H1 (cell line): ENCODE data around the gene GOLGA1. TPM values are rescaled to one million over a fixed set of nuclear protein-coding genes. Genes with fewer than 3 reads are reported as not detected.

Experiments used
- CTCF ChIA-PET: fragments of 300-600 bp; sonication (Branson Sonifier 250); formaldehyde crosslinking; loops from one replicate; lab custom pipeline; 2021; ENCODE audit not compliant: partially characterized antibody; lab: Charles Lee
- POLR2A ChIA-PET: fragments of 300-600 bp; sonication (Branson Sonifier 250); formaldehyde crosslinking; loops from one replicate; lab custom pipeline; 2021; ENCODE audit warnings: inconsistent platforms; ENCODE audit not compliant: partially characterized antibody; lab: Charles Lee
- DNase-seq, 2 experiments: peaks; one replicate each; pipeline versions ENCODE4 v3.0.0 to v3.0.0-alpha.2; 2010 to 2022; ENCODE audit warnings: low spot score in 2 of 2, low read depth in 1 of 2, mixed read lengths in 1 of 2
- FAIRE-seq: peaks from 2 replicates; lab custom pipeline; 2011; peaks lifted over from hg19 to GRCh38; lab: Jason Lieb, UNC
- H2AFZ ChIP-seq: 2 replicates; pipeline ENCODE4 v1.8.1; 2012; ENCODE audit warnings: low read length, inconsistent platforms
- H2AK5ac ChIP-seq: 2 replicates; pipeline ENCODE4 v1.6.1; 2013; ENCODE audit warnings: low read depth, low read length
- H2BK120ac ChIP-seq: replicated peaks from 2 replicates; pipeline ENCODE3; 2013; ENCODE audit warnings: low read depth, low read length, inconsistent platforms
- H2BK12ac ChIP-seq: 2 replicates; pipeline ENCODE4 v1.6.1; 2013; ENCODE audit warnings: low read depth, low read length
- H2BK15ac ChIP-seq: 2 replicates; pipeline ENCODE4 v1.6.1; 2013; ENCODE audit warnings: low read length
- H2BK20ac ChIP-seq: 2 replicates; pipeline ENCODE4 v1.6.1; 2013; ENCODE audit warnings: low read length
- H2BK5ac ChIP-seq: 2 replicates; pipeline ENCODE4 v1.6.1; 2013; ENCODE audit warnings: low read depth, low read length
- H3K14ac ChIP-seq: 2 replicates; pipeline ENCODE4 v1.6.1; 2013; ENCODE audit warnings: inconsistent platforms; ENCODE audit not compliant: insufficient read length
- H3K18ac ChIP-seq: 2 replicates; pipeline ENCODE4 v1.6.1; 2013; ENCODE audit warnings: low read length; ENCODE audit errors: extremely low read depth
- H3K23ac ChIP-seq: 2 replicates; pipeline ENCODE4 v1.6.1; 2013; ENCODE audit warnings: inconsistent platforms; ENCODE audit not compliant: insufficient read length
- H3K23me2 ChIP-seq: 2 replicates; pipeline ENCODE4 v1.6.1; 2013; ENCODE audit warnings: low read depth, low read length
- H3K27ac ChIP-seq: 2 replicates; pipeline ENCODE4 v1.6.1; 2011; ENCODE audit warnings: low read depth, low read length, inconsistent platforms
- H3K27me3 ChIP-seq, 4 experiments: replicated peaks in 1 of 4; 1 replicate in 1 of 4; 2 replicates in 3 of 4; pipeline versions ENCODE4 v1.6.1 to v1.8.1; 2011 to 2013; ENCODE audit warnings: low read length in 3 of 4, mild to moderate bottlenecking in 3 of 4, inconsistent platforms in 2 of 4, mixed read lengths in 2 of 4, moderate library complexity in 1 of 4; ENCODE audit not compliant: control insufficient read depth in 3 of 4, insufficient read depth in 3 of 4; ENCODE audit errors: extremely low read depth in 1 of 4
- H3K36me3 ChIP-seq, 4 experiments: 2 replicates each; pipeline versions ENCODE4 v1.6.1 to v1.8.1; 2011 to 2013; ENCODE audit warnings: mild to moderate bottlenecking in 4 of 4, low read length in 3 of 4, moderate library complexity in 2 of 4, control low read depth in 1 of 4, inconsistent platforms in 1 of 4; ENCODE audit not compliant: insufficient read depth in 4 of 4, control insufficient read depth in 2 of 4
- H3K4ac ChIP-seq: replicated peaks from 2 replicates; pipeline ENCODE3; 2013; ENCODE audit warnings: low read length, low read depth, mixed read lengths, inconsistent platforms; ENCODE audit not compliant: insufficient read length
- H3K4me1 ChIP-seq, 4 experiments: replicated peaks in 1 of 4; 1 replicate in 1 of 4; 2 replicates in 3 of 4; pipeline versions ENCODE4 v1.6.1 to v1.8.1; 2011 to 2013; ENCODE audit warnings: low read length in 3 of 4, inconsistent platforms in 2 of 4, mixed read lengths in 1 of 4; ENCODE audit not compliant: insufficient read depth in 4 of 4, control insufficient read depth in 3 of 4
- H3K4me2 ChIP-seq, 2 experiments: 2 replicates each; pipeline versions ENCODE4 v1.6.1 to v1.8.1; 2011 to 2013; ENCODE audit warnings: low read depth in 2 of 2, low read length in 2 of 2, control low read depth in 1 of 2, inconsistent platforms in 1 of 2, mild to moderate bottlenecking in 1 of 2; ENCODE audit not compliant: insufficient read depth in 1 of 2
- H3K4me3 ChIP-seq, 4 experiments: fragments of 200-600, 300-600 bp in 1 of 4; sonication (generic), shearing (Covaris generic), sonication (Bioruptor Twin) in 1 of 4; 2 replicates each; pipeline versions ENCODE4 v1.5.1 to v1.8.1; 2011 to 2016; ENCODE audit warnings: low read length in 4 of 4, low read depth in 3 of 4, control low read depth in 2 of 4, inconsistent platforms in 2 of 4, mild to moderate bottlenecking in 2 of 4, mixed read lengths in 1 of 4, moderate library complexity in 1 of 4; ENCODE audit not compliant: insufficient read depth in 2 of 4; ENCODE audit errors: extremely low read depth in 1 of 4
- H3K56ac ChIP-seq: replicated peaks from 2 replicates; pipeline ENCODE3; 2013; ENCODE audit warnings: low read depth, mild to moderate bottlenecking, mixed read lengths, low read length, inconsistent platforms; ENCODE audit not compliant: insufficient read length
- H3K79me1 ChIP-seq: 2 replicates; pipeline ENCODE4 v1.6.1; 2013; ENCODE audit warnings: low read depth, low read length, control low read depth
- H3K79me2 ChIP-seq, 2 experiments: 2 replicates each; pipeline versions ENCODE4 v1.6.1 to v1.8.1; 2012 to 2013; ENCODE audit warnings: low read length in 2 of 2, mild to moderate bottlenecking in 2 of 2, inconsistent platforms in 1 of 2; ENCODE audit not compliant: insufficient read depth in 2 of 2, control insufficient read depth in 1 of 2
- H3K9ac ChIP-seq, 4 experiments: replicated peaks in 1 of 4; 1 replicate in 1 of 4; 2 replicates in 3 of 4; pipeline versions ENCODE4 v1.6.1 to v1.8.1; 2011 to 2013; ENCODE audit warnings: low read depth in 3 of 4, low read length in 3 of 4, control low read depth in 2 of 4, mild to moderate bottlenecking in 2 of 4, moderate library complexity in 2 of 4, inconsistent platforms in 1 of 4; ENCODE audit errors: extremely low read depth in 1 of 4
- H3K9me3 ChIP-seq, 2 experiments: 2 replicates each; pipeline versions ENCODE4 v1.6.1 to v1.8.1; 2012 to 2013; ENCODE audit warnings: mild to moderate bottlenecking in 2 of 2, moderate library complexity in 2 of 2, control low read depth in 1 of 2, inconsistent platforms in 1 of 2, low read depth in 1 of 2, low read length in 1 of 2, mixed read lengths in 1 of 2; ENCODE audit not compliant: insufficient read depth in 2 of 2
- H4K20me1 ChIP-seq, 2 experiments: replicated peaks in 1 of 2; 2 replicates each; pipeline versions ENCODE3 to v1.8.1; 2011 to 2013; ENCODE audit warnings: inconsistent platforms in 2 of 2, low read length in 2 of 2, mild to moderate bottlenecking in 1 of 2; ENCODE audit not compliant: insufficient read depth in 2 of 2, control insufficient read depth in 1 of 2
- H4K5ac ChIP-seq: 2 replicates; pipeline ENCODE4 v1.6.1; 2013; ENCODE audit warnings: low read length, low read depth, mixed read lengths, inconsistent platforms; ENCODE audit not compliant: insufficient read length
- H4K8ac ChIP-seq: 2 replicates; pipeline ENCODE4 v1.8.0; 2013; ENCODE audit warnings: mild to moderate bottlenecking, moderate library complexity, low read length, inconsistent platforms; ENCODE audit not compliant: insufficient read depth; ENCODE audit errors: extremely low read depth
- H4K91ac ChIP-seq: replicated peaks from 2 replicates; pipeline ENCODE3; 2013; ENCODE audit warnings: low read length, mixed read lengths, inconsistent platforms; ENCODE audit not compliant: insufficient read length
- BRCA1 ChIP-seq: IDR thresholded peaks from 2 replicates; pipeline ENCODE4 v1.6.1; 2012; ENCODE audit warnings: low read depth, low read length, improper control_type of control experiment
- CTCF ChIP-seq, 3 experiments: IDR thresholded peaks; 1 replicate in 2 of 3; 2 replicates in 1 of 3; pipeline versions ENCODE4 v1.5.1 to v1.6.1; 2011; ENCODE audit warnings: low read length in 3 of 3, mild to moderate bottlenecking in 3 of 3, inconsistent platforms in 2 of 3, low read depth in 1 of 3, moderate library complexity in 1 of 3; ENCODE audit not compliant: insufficient read depth in 1 of 3; ENCODE audit errors: control extremely low read depth in 1 of 3
- HDAC2 ChIP-seq, 2 experiments: fragments of 300-600 bp in 1 of 2; sonication (generic) in 1 of 2; IDR thresholded peaks; 2 replicates each; pipeline ENCODE4 v1.6.1; 2011 to 2012; ENCODE audit warnings: low read depth in 2 of 2, low read length in 2 of 2, mild to moderate bottlenecking in 2 of 2, moderate library complexity in 2 of 2, borderline replicate concordance in 1 of 2, inconsistent platforms in 1 of 2
- RFX5 ChIP-seq: IDR thresholded peaks from 2 replicates; pipeline ENCODE4 v1.6.1; 2011; ENCODE audit warnings: low read depth, low read length, improper control_type of control experiment, borderline replicate concordance
- RXRA ChIP-seq: IDR thresholded peaks from 2 replicates; pipeline ENCODE4 v1.6.1; 2011; ENCODE audit warnings: low read depth, mild to moderate bottlenecking, low read length, moderate library complexity; ENCODE audit not compliant: insufficient read depth
- WGBS, 2 experiments: shearing (Covaris generic) in 1 of 2; methylation state at CpG; one replicate each; pipeline versions ENCODE4 v1.1.6 to v1.1.7; 2013 to 2015; ENCODE audit warnings: low lambda C conversion rate in 2 of 2, mixed read lengths in 2 of 2, inconsistent platforms in 1 of 2, low coverage in 1 of 2, missing lambda C conversion rate in 1 of 2; ENCODE audit not compliant: insufficient replicate concordance in 2 of 2, insufficient coverage in 1 of 2, insufficient read length in 1 of 2; ENCODE audit errors: extremely low coverage in 1 of 2, missing lambda C conversion rate in 1 of 2; 5-methylcytosine and 5-hydroxymethylcytosine counted together
- polyA plus RNA-seq, 7 experiments: library from polyadenylated mRNA; depleted of rRNA in 3 of 7; stranded (reverse) in 5 of 7; unstranded in 2 of 7; fragments of >200 nt in 5 of 7; fragments of 200-250 nt in 2 of 7; gene quantifications; 1 replicate in 5 of 7; 2 replicates in 1 of 7; 4 replicates in 1 of 7; pipeline versions ENCODE4 v1.2.1 to v1.2.3, GENCODE V29; 2011 to 2013; ENCODE audit warnings: missing spikeins in 2 of 7, mixed read lengths in 2 of 7
- total RNA-seq: library from RNA; stranded (reverse); fragmentation: NEBNext Ultra II Directional; extraction: Animal tissue kit (Norgen Biotek cat#: 25700); gene quantifications from 2 replicates; pipeline ENCODE4 v1.2.1, GENCODE V29; 2021

GOLGA1 gene
- total and polyA plus RNA-seq, 2 of the 8 experiments (the other 6 are each of a cell fraction or from before 2014, with no cell fraction given): 4.8 to 6.5 TPM

DNA sequence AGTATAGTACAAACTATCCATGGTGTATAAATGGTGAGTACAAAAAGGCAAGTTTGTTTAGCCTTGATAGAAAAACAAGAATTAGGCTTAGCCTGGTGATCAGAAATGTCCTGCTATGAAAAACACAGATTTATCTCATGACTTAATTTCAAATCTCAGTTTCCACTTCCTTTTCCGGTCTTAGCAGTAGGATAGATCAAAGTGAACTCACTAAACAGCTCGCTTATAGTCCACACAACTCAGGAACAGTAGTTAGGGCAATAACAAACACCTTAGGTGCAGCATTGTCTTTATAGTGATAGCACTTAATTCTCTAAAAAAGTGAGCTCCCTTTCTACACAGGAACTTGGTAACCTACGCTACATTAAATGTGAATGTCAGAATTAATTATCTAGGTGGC lies 11.4 kb downstream of the GOLGA1 start:
- peaks cover 0 to 2% (median 0%) of the 10 kb centered on the region in 4 experiments; a peak in 2 of 8 replicates for H3K36me3 ChIP-seq
- H3K23me2 ChIP-seq: no peaks in the 10 kb centered on the region
- no peak overlapping the region for H4K91ac ChIP-seq
- H2BK20ac ChIP-seq: no peak overlapping the region
- CTCF ChIA-PET: interaction anchor here (1.2 to 1.6 kb wide), 3 partner anchors 23 to 446 kb away, joined by 3 to 5 read pairs (median 3); no protein-coding TSS in a partner anchor
- no peaks in the 10 kb centered on the region for H3K79me1 ChIP-seq
- H3K79me2 ChIP-seq: no peaks in the 10 kb centered on the region
- H2AK5ac ChIP-seq: no peak overlapping the region
- H3K23ac ChIP-seq: no peak overlapping the region
- FAIRE-seq: no peak
- DNase-seq: no peak
- H3K27ac ChIP-seq: no peak overlapping the region
- TF ChIP-seq HDAC2 (IDR thresholded peaks at IDR 0.05; ENCODE audit: borderline replicate concordance in 1 of 2, low read depth in 2 of 2, low read length in 2 of 2) (no peak), RFX5 (no peak), RXRA (no peak), CTCF (IDR thresholded peaks at IDR 0.05; ENCODE audit: control extremely low read depth in 1 of 3, insufficient read depth in 1 of 3, low read depth in 1 of 3, low read length in 3 of 3) (no peak), BRCA1 (no peak)
- no peaks in the 10 kb centered on the region for H3K4me1 ChIP-seq
- WGBS, 2 experiments: 89% methylated on average over 3 of the region's 3 CpGs; no CpG with 5 or more reads in 1 of the 2 experiments
- no peak overlapping the region for H2AFZ ChIP-seq
- no peak overlapping the region for H3K56ac ChIP-seq
- no peak overlapping the region for H2BK12ac ChIP-seq
- H3K27me3 ChIP-seq: no peaks in the 10 kb centered on the region
- no peak overlapping the region for H4K8ac ChIP-seq
- no peaks in the 10 kb centered on the region for H3K9me3 ChIP-seq
- no peak overlapping the region for H3K18ac ChIP-seq
- POLR2A ChIA-PET: interaction anchor here (0.6 to 1.7 kb wide), 5 partner anchors 8 to 307 kb away, joined by 3 to 5 read pairs (median 3); partner anchors contain the start of genes ARPC5L and RPL35
- no peak overlapping the region for H2BK5ac ChIP-seq
- H3K4me2 ChIP-seq: no peak overlapping the region
- H3K4me3 ChIP-seq: no peak overlapping the region
- no peak overlapping the region for H3K14ac ChIP-seq
- H4K5ac ChIP-seq: no peak overlapping the region
- H4K20me1 ChIP-seq: no peaks in the 10 kb centered on the region
- no peak overlapping the region for H3K9ac ChIP-seq
- no peak overlapping the region for H3K4ac ChIP-seq
- H2BK15ac ChIP-seq: no peak overlapping the region
- H2BK120ac ChIP-seq: no peak overlapping the region
